MM.1S (cell line): Measurements from ENCODE around the gene ANKIB1.

Experiments used
- DNase-seq: peaks from one replicate; pipeline ENCODE4 v3.0.0-alpha.2; 2015
- H2AFZ ChIP-seq: fragments of 300-600 bp; sonication (generic); 2 replicates; pipeline ENCODE4 v1.6.0; 2016; ENCODE audit warnings: antibody characterized with exemption, low read length
- H3F3A ChIP-seq: fragments of 300-600 bp; sonication (generic); 2 replicates; pipeline ENCODE4 v1.6.1; 2016; ENCODE audit warnings: mild to moderate bottlenecking, antibody characterized with exemption, low read length, moderate library complexity, mixed read lengths; ENCODE audit not compliant: insufficient read depth
- H3K27ac ChIP-seq: fragments of 300-600 bp; sonication (generic); 2 replicates; pipeline ENCODE4 v1.5.1; 2016; ENCODE audit warnings: mild to moderate bottlenecking, low read length
- H3K27me3 ChIP-seq: fragments of 300-600 bp; sonication (generic); replicated peaks from 2 replicates; pipeline ENCODE4 v1.6.0; 2016; ENCODE audit warnings: low read length; ENCODE audit not compliant: insufficient read depth
- H3K36me3 ChIP-seq: fragments of 300-600 bp; sonication (generic); replicated peaks from 2 replicates; pipeline ENCODE4 v1.6.1; 2016; ENCODE audit warnings: mild to moderate bottlenecking, low read length, mixed read lengths; ENCODE audit not compliant: insufficient read depth
- H3K4me1 ChIP-seq: fragments of 300-600 bp; sonication (generic); 2 replicates; pipeline ENCODE4 v1.6.1; 2016; ENCODE audit warnings: low read length, mixed read lengths
- H3K4me2 ChIP-seq: fragments of 300-600 bp; sonication (generic); 2 replicates; pipeline ENCODE4 v1.6.0; 2016; ENCODE audit warnings: low read depth, low read length
- H3K4me3 ChIP-seq: fragments of 300-600 bp; sonication (generic); 2 replicates; pipeline ENCODE4 v1.5.1; 2016; ENCODE audit warnings: low read length, mixed read lengths
- H3K79me2 ChIP-seq: fragments of 300-600 bp; sonication (generic); 2 replicates; pipeline ENCODE4 v1.6.1; 2016; ENCODE audit warnings: mixed run types, low read length, mixed read lengths
- H3K9ac ChIP-seq: fragments of 300-600 bp; sonication (generic); 2 replicates; pipeline ENCODE4 v1.6.1; 2016; ENCODE audit warnings: low read length, mixed read lengths
- H3K9me2 ChIP-seq: fragments of 300-600 bp; sonication (generic); replicated peaks from 2 replicates; pipeline ENCODE4 v1.6.1; 2016; ENCODE audit warnings: mild to moderate bottlenecking, low read length, mixed read lengths; ENCODE audit not compliant: insufficient read depth
- H3K9me3 ChIP-seq: fragments of 300-600 bp; sonication (generic); replicated peaks from 2 replicates; pipeline ENCODE4 v1.6.1; 2016; ENCODE audit warnings: mild to moderate bottlenecking, low read length, mixed read lengths; ENCODE audit not compliant: insufficient read depth
- H4K20me1 ChIP-seq: fragments of 300-600 bp; sonication (generic); 2 replicates; pipeline ENCODE4 v1.6.1; 2016; ENCODE audit warnings: mild to moderate bottlenecking, low read length, moderate library complexity, mixed read lengths; ENCODE audit not compliant: insufficient read depth
- CTCF ChIP-seq: fragments of 300-600 bp; sonication (generic); IDR thresholded peaks from 2 replicates; pipeline ENCODE4 v1.5.1; 2016; ENCODE audit warnings: antibody characterized with exemption, low read length, mixed read lengths
- EZH2 ChIP-seq: fragments of 300-600 bp; sonication (generic); optimal IDR thresholded peaks from 2 replicates; pipeline ENCODE3; 2017; ENCODE audit warnings: low read depth, mild to moderate bottlenecking, antibody characterized with exemption, low read length, mixed read lengths
- EZH2phosphoT487 ChIP-seq: fragments of 300-600 bp; sonication (generic); IDR thresholded peaks from 2 replicates; pipeline ENCODE4 v1.6.1; 2018; ENCODE audit warnings: antibody characterized with exemption, low read length

ANKIB1 gene

DNA sequence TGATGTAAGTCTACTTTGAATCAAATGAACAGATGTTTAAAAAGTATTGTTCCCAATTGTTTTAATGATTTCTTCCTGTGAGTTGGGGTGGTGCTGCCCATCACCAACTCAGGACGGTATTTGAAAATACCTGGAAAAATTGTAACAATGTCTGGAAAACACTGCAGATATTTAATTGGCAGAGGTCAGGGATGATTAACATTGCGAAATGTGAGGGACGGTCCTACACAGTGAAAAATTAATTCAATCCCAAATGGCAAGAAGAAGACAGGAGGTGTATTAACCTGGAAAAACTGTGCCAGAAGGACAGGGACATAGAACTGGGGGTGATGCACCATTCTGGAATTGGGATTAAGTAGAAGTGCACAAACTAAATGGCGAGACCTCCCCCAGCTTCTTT, 29.6 kb downstream of the ANKIB1 start:
- Histone ChIP-seq H3K9ac (no peak overlapping the region), H3K27me3 (no peaks in the 10 kb centered on the region), H3K36me3 (no peaks in the 10 kb centered on the region), H3K9me3 (no peaks in the 10 kb centered on the region), H2AFZ (no peak overlapping the region), H4K20me1 (no peaks in the 10 kb centered on the region), H3K27ac (no peak overlapping the region), H3K79me2 (peaks cover 45% of the 10 kb centered on the region), H3K4me2 (no peak overlapping the region), H3K4me3 (no peak overlapping the region), H3F3A (0 out of 2 replicates have a peak, but pooled peaks cover 3% of the 10 kb centered on the region), H3K9me2 (no peaks in the 10 kb centered on the region), H3K4me1 (0 out of 2 replicates have a peak, but pooled peaks cover 6% of the 10 kb centered on the region)
- TF ChIP-seq CTCF (no peak), EZH2 (no peak), EZH2phosphoT487 (no peak)
- no peak for DNase-seq

DNA sequence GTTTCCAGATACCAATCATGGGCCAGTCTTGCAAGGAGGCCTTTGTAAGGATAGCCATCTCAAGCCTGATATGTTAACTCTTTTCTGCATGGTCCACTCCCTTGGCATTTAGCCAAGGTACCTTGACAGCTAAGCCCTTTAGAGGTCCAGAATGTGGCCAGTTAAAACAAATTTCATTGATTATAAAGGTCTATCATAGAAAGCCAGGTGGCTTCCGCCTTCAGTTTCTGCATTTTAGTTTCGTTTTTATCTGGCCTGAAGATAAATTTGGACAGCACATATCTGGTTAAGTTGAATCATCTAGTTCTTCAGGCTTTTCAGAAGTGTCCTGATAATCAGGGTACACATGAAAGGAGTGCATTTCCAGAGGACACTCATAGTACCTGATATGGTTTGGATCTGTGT, 30.7 kb downstream of the ANKIB1 start:
- Histone ChIP-seq H3K9ac (peak overlapping the region; percentile 12; the same call in 1 of the 2 replicates), H3K4me3 (peak overlapping the region; percentile 20), H3K4me2 (peak overlapping the region; percentile 68), H3K9me2 (no peaks in the 10 kb centered on the region), H3K27ac (peak overlapping the region; percentile 11; the same call in 1 of the 2 replicates), H3K36me3 (no peaks in the 10 kb centered on the region), H4K20me1 (no peaks in the 10 kb centered on the region), H3K79me2 (peaks cover 45% of the 10 kb centered on the region), H3K9me3 (no peaks in the 10 kb centered on the region), H3F3A (0 out of 2 replicates have a peak, but pooled peaks cover 3% of the 10 kb centered on the region), H2AFZ (0 out of 2 replicates have a peak overlapping the region, but pooled peaks have one; percentile 9), H3K27me3 (no peaks in the 10 kb centered on the region), H3K4me1 (0 out of 2 replicates have a peak, but pooled peaks cover 6% of the 10 kb centered on the region)
- DNase-seq: peak; percentile 40
- TF ChIP-seq CTCF (no peak), EZH2phosphoT487 (no peak), EZH2 (no peak)

DNA sequence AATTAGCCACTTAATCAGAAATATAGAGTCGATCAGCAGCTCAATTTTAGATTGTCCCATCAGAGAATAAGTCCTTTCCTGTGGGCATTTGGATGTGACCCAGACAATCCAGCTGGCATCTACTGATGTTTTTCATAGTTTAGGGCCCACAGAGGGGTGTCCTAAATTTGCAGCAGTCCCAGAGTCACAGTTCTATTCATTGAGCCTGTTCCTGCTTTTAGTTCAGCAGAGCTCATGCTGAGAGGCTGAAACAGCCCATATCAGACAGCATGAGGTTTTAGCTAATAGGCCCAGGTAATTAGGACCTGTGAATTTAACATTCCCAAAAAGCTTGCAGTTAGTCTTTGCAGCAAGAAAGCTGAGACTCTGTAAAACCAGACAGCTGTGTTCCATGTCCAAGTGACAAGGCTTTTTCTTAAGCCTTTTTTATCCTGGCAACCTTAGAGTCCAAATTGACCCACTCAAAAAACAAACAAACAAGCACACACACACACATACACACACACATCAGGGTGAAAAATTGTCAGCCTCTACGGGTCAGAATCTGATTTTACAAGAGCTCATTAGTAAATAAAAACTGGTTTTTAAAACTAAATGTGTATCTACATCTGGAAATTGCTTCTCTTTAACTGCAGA, 33.7 kb downstream of the ANKIB1 start:
- TF ChIP-seq EZH2phosphoT487 (no peak), CTCF (no peak), EZH2 (no peak)
- Histone ChIP-seq H3K79me2 (peaks cover 40% of the 10 kb centered on the region), H3K27me3 (no peaks in the 10 kb centered on the region), H3K9ac (no peak overlapping the region), H3K9me2 (no peaks in the 10 kb centered on the region), H3K4me3 (no peak overlapping the region), H3K9me3 (no peaks in the 10 kb centered on the region), H3F3A (0 out of 2 replicates have a peak, but pooled peaks cover 3% of the 10 kb centered on the region), H3K4me1 (0 out of 2 replicates have a peak, but pooled peaks cover 6% of the 10 kb centered on the region), H3K4me2 (no peak overlapping the region), H4K20me1 (no peaks in the 10 kb centered on the region), H2AFZ (no peak overlapping the region), H3K36me3 (no peaks in the 10 kb centered on the region), H3K27ac (no peak overlapping the region)
- DNase-seq: no peak
